ENCODE data around the gene TAS2R14. TPM values are rescaled to one million over a fixed set of nuclear protein-coding genes. Genes with fewer than 3 reads are reported as not detected.

TAS2R14 gene
- total RNA-seq, 1 donor from 2014 or later, result 3.3 TPM

DNA sequence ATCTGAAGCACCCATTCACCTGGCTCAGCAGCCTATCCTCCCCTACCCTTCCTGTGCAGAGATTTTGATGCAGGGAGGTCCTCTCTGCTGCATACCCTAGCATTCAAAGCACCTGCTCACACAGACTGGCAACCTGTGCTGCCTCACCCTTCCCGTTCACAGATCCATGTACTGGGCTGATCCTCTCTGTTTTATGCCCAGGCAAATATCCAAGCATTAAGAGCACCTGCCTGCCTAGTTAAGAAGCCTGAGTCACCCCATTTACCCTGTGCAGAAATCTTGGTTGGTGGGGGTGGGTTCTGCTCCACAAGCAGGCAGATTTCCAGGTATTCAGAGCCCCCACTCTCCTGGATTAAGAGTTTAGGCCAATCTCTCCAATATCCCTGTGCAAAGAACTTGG lies 38.1 kb downstream of the TAS2R14 start:
- no peak overlapping the region for H3K27ac Mint-ChIP-seq (ENCODE audit: unreplicated experiment)
- no peak overlapping the region for H3K4me3 Mint-ChIP-seq (ENCODE audit: unreplicated experiment)
- H3K27me3 Mint-ChIP-seq (ENCODE audit: unreplicated experiment), result no peaks in the 10 kb centered on the region
- H3K9me3 Mint-ChIP-seq (ENCODE audit: unreplicated experiment), result peaks cover 2% of the 10 kb centered on the region
- H3K36me3 Mint-ChIP-seq (ENCODE audit: unreplicated experiment), result peaks cover 13% of the 10 kb centered on the region
- DNase-seq, result no peak
- TF ChIP-seq, protein P1, sequence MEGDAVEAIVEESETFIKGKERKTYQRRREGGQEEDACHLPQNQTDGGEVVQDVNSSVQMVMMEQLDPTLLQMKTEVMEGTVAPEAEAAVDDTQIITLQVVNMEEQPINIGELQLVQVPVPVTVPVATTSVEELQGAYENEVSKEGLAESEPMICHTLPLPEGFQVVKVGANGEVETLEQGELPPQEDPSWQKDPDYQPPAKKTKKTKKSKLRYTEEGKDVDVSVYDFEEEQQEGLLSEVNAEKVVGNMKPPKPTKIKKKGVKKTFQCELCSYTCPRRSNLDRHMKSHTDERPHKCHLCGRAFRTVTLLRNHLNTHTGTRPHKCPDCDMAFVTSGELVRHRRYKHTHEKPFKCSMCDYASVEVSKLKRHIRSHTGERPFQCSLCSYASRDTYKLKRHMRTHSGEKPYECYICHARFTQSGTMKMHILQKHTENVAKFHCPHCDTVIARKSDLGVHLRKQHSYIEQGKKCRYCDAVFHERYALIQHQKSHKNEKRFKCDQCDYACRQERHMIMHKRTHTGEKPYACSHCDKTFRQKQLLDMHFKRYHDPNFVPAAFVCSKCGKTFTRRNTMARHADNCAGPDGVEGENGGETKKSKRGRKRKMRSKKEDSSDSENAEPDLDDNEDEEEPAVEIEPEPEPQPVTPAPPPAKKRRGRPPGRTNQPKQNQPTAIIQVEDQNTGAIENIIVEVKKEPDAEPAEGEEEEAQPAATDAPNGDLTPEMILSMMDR (IDR thresholded peaks at IDR 0.05; ENCODE audit: partially characterized antibody, unreplicated experiment), result no peak
- H3K4me1 Mint-ChIP-seq (ENCODE audit: low read depth, unreplicated experiment), result no peaks in the 10 kb centered on the region

DNA sequence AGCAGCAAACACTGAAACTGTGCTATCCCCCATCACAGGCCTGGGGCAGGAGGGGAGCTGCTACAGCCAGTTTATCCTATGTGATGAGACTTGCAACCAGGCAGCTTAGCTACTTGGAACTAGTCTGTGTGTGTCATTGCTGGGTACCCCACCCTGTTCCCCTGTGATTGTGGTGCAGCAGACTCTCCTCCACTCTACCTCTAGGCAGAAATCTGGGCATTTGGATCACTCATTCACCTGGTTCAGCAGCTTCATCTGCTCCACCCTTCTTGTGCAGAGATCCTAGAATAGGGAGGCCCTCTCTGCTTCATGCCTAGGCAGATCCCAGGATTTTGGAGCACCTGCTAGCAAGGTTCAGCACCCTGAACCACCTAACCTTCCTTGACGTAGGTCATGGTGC lies 38.5 kb downstream of the TAS2R14 start:
- no peaks in the 10 kb centered on the region for H3K4me1 Mint-ChIP-seq (ENCODE audit: low read depth, unreplicated experiment)
- peaks cover 13% of the 10 kb centered on the region for H3K36me3 Mint-ChIP-seq (ENCODE audit: unreplicated experiment)
- no peak overlapping the region for H3K4me3 Mint-ChIP-seq (ENCODE audit: unreplicated experiment)
- H3K9me3 Mint-ChIP-seq (ENCODE audit: unreplicated experiment), result peaks cover 2% of the 10 kb centered on the region
- H3K27ac Mint-ChIP-seq (ENCODE audit: unreplicated experiment), result no peak overlapping the region
- H3K27me3 Mint-ChIP-seq (ENCODE audit: unreplicated experiment), result no peaks in the 10 kb centered on the region
- no peak for DNase-seq
- TF ChIP-seq, protein P1 (IDR thresholded peaks at IDR 0.05; ENCODE audit: partially characterized antibody, unreplicated experiment), result no peak

DNA sequence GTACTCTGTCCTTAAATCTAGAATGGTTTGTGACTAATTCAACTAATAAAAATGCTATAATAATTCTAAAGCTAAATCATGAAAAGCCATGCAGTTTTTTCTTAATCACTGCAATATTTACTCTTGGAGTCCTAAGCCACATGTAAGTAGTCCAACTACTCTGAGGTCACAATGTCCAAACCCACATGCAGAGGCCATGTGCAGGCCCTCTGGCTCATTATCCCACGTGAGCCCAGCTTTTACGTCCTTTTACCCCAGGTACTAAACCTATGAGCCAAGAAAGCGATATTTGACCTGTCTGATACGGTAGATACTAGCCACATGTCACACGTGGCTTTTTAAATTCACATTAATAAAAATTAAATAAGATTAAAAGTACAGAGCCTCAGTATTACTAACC lies 42.2 kb downstream of the TAS2R14 start:
- H3K4me1 Mint-ChIP-seq (ENCODE audit: low read depth, unreplicated experiment), result no peaks in the 10 kb centered on the region
- DNase-seq, result no peak
- TF ChIP-seq, protein P1 (IDR thresholded peaks at IDR 0.05; ENCODE audit: partially characterized antibody, unreplicated experiment), result no peak
- H3K27me3 Mint-ChIP-seq (ENCODE audit: unreplicated experiment), result no peaks in the 10 kb centered on the region
- no peak overlapping the region for H3K27ac Mint-ChIP-seq (ENCODE audit: unreplicated experiment)
- H3K9me3 Mint-ChIP-seq (ENCODE audit: unreplicated experiment), result peaks cover 2% of the 10 kb centered on the region
- H3K36me3 Mint-ChIP-seq (ENCODE audit: unreplicated experiment), result no peaks in the 10 kb centered on the region
- no peak overlapping the region for H3K4me3 Mint-ChIP-seq (ENCODE audit: unreplicated experiment)

DNA sequence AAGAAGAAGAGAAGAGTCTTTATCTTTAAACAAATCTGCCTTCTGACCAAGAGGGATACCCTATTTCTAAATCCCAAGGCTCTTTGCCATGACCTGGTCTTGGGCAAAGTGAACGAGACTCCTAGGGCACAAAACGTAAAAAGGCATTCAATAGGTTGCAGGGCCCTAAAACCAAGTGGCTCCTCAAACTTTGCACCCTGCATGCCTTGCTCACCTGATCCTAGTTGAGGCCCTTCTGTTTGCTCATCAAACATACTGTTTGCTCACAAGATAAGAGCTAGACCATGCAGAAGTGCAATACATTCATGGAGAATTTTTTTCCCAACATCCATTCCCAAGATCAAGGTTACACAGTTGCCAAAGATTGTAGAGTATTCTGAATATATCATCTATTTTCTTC lies 47.1 kb downstream of the TAS2R14 start:
- H3K4me1 Mint-ChIP-seq (ENCODE audit: low read depth, unreplicated experiment), result no peaks in the 10 kb centered on the region
- no peak overlapping the region for H3K27ac Mint-ChIP-seq (ENCODE audit: unreplicated experiment)
- H3K9me3 Mint-ChIP-seq (ENCODE audit: unreplicated experiment), result no peaks in the 10 kb centered on the region
- no peak for DNase-seq
- H3K4me3 Mint-ChIP-seq (ENCODE audit: unreplicated experiment), result no peak overlapping the region
- no peaks in the 10 kb centered on the region for H3K36me3 Mint-ChIP-seq (ENCODE audit: unreplicated experiment)
- TF ChIP-seq, protein P1 (IDR thresholded peaks at IDR 0.05; ENCODE audit: partially characterized antibody, unreplicated experiment), result no peak
- no peaks in the 10 kb centered on the region for H3K27me3 Mint-ChIP-seq (ENCODE audit: unreplicated experiment)

DNA sequence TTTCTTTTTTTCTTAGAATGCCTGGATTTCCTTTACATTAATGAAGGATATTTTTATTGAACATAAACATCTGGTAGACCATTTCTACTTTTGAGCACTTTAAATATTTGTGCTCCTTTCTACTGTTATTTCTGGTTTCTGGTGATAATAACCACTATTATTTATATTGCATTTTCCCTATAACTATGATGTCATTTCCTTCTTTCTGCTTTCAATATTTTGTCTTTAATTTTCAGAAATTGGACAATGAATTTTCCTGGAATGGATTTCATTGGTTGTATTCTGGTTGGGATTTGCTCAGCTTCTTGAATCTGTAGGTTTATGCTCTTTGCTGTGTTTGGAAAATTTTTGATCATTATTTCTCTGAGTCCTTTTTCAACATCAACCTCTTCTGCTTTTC lies 49.8 kb downstream of the TAS2R14 start:
- Mint-ChIP-seq H3K4me1 (ENCODE audit: low read depth, unreplicated experiment) (no peaks in the 10 kb centered on the region), H3K27ac (ENCODE audit: unreplicated experiment) (no peak overlapping the region)
- no peak for DNase-seq

More for the DNA sequence above, 49.8 kb downstream of the TAS2R14 start:
- H3K4me3 Mint-ChIP-seq (ENCODE audit: unreplicated experiment), result no peak overlapping the region
- no peaks in the 10 kb centered on the region for H3K9me3 Mint-ChIP-seq (ENCODE audit: unreplicated experiment)
- H3K36me3 Mint-ChIP-seq (ENCODE audit: unreplicated experiment), result no peaks in the 10 kb centered on the region
- no peaks in the 10 kb centered on the region for H3K27me3 Mint-ChIP-seq (ENCODE audit: unreplicated experiment)
- TF ChIP-seq, protein P1 (IDR thresholded peaks at IDR 0.05; ENCODE audit: partially characterized antibody, unreplicated experiment), result no peak

Other genes starting within 250 kb of the TAS2R14 start
- 39.0 TPM for gene YBX3, start 215.9 kb downstream of the TAS2R14 start, total RNA-seq (ENCODE audit: unreplicated experiment)
- gene TAS2R7, start 136.6 kb downstream of the TAS2R14 start, total RNA-seq (ENCODE audit: unreplicated experiment), result 0.39 TPM
- gene TAS2R8, start 132.0 kb downstream of the TAS2R14 start, total RNA-seq (ENCODE audit: unreplicated experiment), result not detected
- not detected for gene TAS2R9, start 129.1 kb downstream of the TAS2R14 start, total RNA-seq (ENCODE audit: unreplicated experiment)
- 0.69 TPM for gene TAS2R10, start 112.9 kb downstream of the TAS2R14 start, total RNA-seq (ENCODE audit: unreplicated experiment)
- gene PRR4, start 89.8 kb downstream of the TAS2R14 start, total RNA-seq (ENCODE audit: unreplicated experiment), result 7.5 TPM
- gene PRH1, start 55.0 kb downstream of the TAS2R14 start, total RNA-seq (ENCODE audit: unreplicated experiment), result 33.3 TPM
- gene TAS2R13, start 29.7 kb downstream of the TAS2R14 start, total RNA-seq (ENCODE audit: unreplicated experiment), result 2.0 TPM
- not detected for gene PRH2, start 10.0 kb downstream of the TAS2R14 start, total RNA-seq (ENCODE audit: unreplicated experiment)
- 1.3 TPM for gene TAS2R50, start 47.6 kb upstream of the TAS2R14 start, total RNA-seq (ENCODE audit: unreplicated experiment)
- gene TAS2R20, start 59.0 kb upstream of the TAS2R14 start, total RNA-seq (ENCODE audit: unreplicated experiment), result 3.4 TPM
- gene TAS2R19, start 83.4 kb upstream of the TAS2R14 start, total RNA-seq (ENCODE audit: unreplicated experiment), result 7.9 TPM
- 5.7 TPM for gene TAS2R31, start 92.1 kb upstream of the TAS2R14 start, total RNA-seq (ENCODE audit: unreplicated experiment)
- gene TAS2R46, start 123.0 kb upstream of the TAS2R14 start, total RNA-seq (ENCODE audit: unreplicated experiment), result 3.3 TPM
- gene TAS2R43, start 153.1 kb upstream of the TAS2R14 start, total RNA-seq (ENCODE audit: unreplicated experiment), result 1.5 TPM
- gene TAS2R30, start 195.4 kb upstream of the TAS2R14 start, total RNA-seq (ENCODE audit: unreplicated experiment), result 5.1 TPM
- gene SMIM10L1, start 231.9 kb upstream of the TAS2R14 start, total RNA-seq (ENCODE audit: unreplicated experiment), result 12.0 TPM
- gene TAS2R42, start 247.7 kb upstream of the TAS2R14 start, total RNA-seq (ENCODE audit: unreplicated experiment), result not detected